Astrocyte of the spinal cord (primary cell): ENCODE results near the gene SOS1.

Experiments used
- DNase-seq: peaks from one replicate; pipeline ENCODE4 v3.0.0; 2011; ENCODE audit warnings: low read depth, low spot score
- H3K4me3 ChIP-seq: 2 replicates; pipeline ENCODE4 v1.5.1; 2011; ENCODE audit warnings: low read depth, mild to moderate bottlenecking, low read length, moderate library complexity
- CTCF ChIP-seq: IDR thresholded peaks from 2 replicates; pipeline ENCODE4 v1.5.1; 2012; ENCODE audit warnings: low read depth, mild to moderate bottlenecking, low read length, inconsistent platforms
- in situ Hi-C: cut with HindIII; loops from 2 replicates; pipeline ENCODE4 v1.10.0; 2017; ENCODE audit warnings: low sequenced_read_pairs

The SOS1 gene

GRCh38 chr2:39023649-39024048, 97.2 kb downstream of the SOS1 start:
- no peak for TF ChIP-seq CTCF
- no peak overlapping the region for H3K4me3 ChIP-seq
- in situ Hi-C loops = no loop called here
- DNase-seq = no peak

- no peak for DNase-seq
- TF ChIP-seq CTCF = no peak
- no peak overlapping the region for H3K4me3 ChIP-seq
- in situ Hi-C loops = no loop called here
These were observed 98.1 kb downstream of the SOS1 start for GRCh38 chr2:39022642-39023235.

GRCh38 chr2:39020383-39020782, 100.5 kb downstream of the SOS1 start:
- TF ChIP-seq CTCF = no peak
- no peak overlapping the region for H3K4me3 ChIP-seq
- DNase-seq = no peak
- in situ Hi-C loops = no loop called here

- DNase-seq = no peak
- in situ Hi-C loops = no loop called here
- H3K4me3 ChIP-seq = no peak overlapping the region
- TF ChIP-seq CTCF = no peak
These were observed 102.2 kb downstream of the SOS1 start for GRCh38 chr2:39018638-39019037.

- DNase-seq = no peak
- no peak overlapping the region for H3K4me3 ChIP-seq
- in situ Hi-C loops = no loop called here
- no peak for TF ChIP-seq CTCF
These were observed 103.5 kb downstream of the SOS1 start for GRCh38 chr2:39017334-39017733.

GRCh38 chr2:39015424-39015823, 105.4 kb downstream of the SOS1 start:
- no peak for DNase-seq
- H3K4me3 ChIP-seq = no peak overlapping the region
- TF ChIP-seq CTCF = no peak
- in situ Hi-C loops = no loop called here

- no peak for DNase-seq
- H3K4me3 ChIP-seq = no peak overlapping the region
- TF ChIP-seq CTCF = no peak
- in situ Hi-C loops = no loop called here
These were observed 107.0 kb downstream of the SOS1 start for GRCh38 chr2:39013871-39014270.
